Astrocyte of the spinal cord (primary cell): ENCODE measurements around the gene UBFD1.

ENCODE experiments used
- DNase-seq: peaks from one replicate; pipeline ENCODE4 v3.0.0; 2011; ENCODE audit warnings: low read depth, low spot score
- H3K4me3 ChIP-seq: 2 replicates; pipeline ENCODE4 v1.5.1; 2011; ENCODE audit warnings: low read depth, mild to moderate bottlenecking, low read length, moderate library complexity
- in situ Hi-C: cut with HindIII; loops from 2 replicates; pipeline ENCODE4 v1.10.0; 2017; ENCODE audit warnings: low sequenced_read_pairs
- TF ChIP-seq, protein P1 (sequence below): IDR thresholded peaks from 2 replicates; pipeline ENCODE4 v1.5.1; 2012; ENCODE audit warnings: low read depth, mild to moderate bottlenecking, low read length, inconsistent platforms

Gene UBFD1

DNA sequence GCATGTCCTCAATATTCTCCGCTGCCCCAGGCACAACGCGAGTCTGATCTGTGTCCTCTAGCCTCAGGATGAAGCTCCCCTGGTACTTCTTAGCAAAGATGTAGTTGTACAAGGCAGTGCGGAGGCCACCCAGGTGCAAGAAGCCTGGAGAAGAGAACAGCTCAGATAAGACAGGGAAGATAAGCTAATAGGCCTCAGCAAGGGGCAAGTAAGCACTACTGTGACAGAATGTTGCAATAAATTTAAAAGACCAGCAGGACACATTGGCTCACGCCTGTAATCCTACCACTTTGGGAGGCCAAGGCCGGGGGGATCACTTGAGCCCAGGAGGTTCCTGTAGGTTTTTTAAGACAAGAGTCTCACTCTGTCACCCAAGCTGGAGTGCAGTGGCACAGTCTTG lies 5.4 kb upstream of the UBFD1 start:
- in situ Hi-C loops = no loop called here
- no peak for DNase-seq
- TF ChIP-seq, protein P1, sequence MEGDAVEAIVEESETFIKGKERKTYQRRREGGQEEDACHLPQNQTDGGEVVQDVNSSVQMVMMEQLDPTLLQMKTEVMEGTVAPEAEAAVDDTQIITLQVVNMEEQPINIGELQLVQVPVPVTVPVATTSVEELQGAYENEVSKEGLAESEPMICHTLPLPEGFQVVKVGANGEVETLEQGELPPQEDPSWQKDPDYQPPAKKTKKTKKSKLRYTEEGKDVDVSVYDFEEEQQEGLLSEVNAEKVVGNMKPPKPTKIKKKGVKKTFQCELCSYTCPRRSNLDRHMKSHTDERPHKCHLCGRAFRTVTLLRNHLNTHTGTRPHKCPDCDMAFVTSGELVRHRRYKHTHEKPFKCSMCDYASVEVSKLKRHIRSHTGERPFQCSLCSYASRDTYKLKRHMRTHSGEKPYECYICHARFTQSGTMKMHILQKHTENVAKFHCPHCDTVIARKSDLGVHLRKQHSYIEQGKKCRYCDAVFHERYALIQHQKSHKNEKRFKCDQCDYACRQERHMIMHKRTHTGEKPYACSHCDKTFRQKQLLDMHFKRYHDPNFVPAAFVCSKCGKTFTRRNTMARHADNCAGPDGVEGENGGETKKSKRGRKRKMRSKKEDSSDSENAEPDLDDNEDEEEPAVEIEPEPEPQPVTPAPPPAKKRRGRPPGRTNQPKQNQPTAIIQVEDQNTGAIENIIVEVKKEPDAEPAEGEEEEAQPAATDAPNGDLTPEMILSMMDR = no peak

DNA sequence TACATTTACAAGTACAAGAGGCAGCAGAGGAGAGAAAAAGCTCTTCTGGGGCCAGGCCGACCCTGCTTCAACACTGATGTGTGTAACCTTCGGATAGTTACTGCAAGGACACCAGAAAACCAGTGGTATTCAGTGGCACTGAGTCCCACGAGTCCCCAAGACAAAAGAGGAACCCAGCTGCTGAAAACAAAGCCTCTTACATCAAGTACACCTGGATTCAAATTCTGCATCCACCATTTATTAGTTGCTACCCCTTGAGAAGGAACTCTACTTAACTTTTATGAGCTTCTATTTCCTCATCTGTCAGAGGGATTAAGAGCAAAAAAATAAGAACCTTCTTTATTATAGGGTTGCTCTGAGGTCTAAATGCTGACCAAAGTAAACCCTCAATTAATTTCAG lies 3.0 kb upstream of the UBFD1 start:
- TF ChIP-seq, protein P1 = no peak
- H3K4me3 ChIP-seq = no peak overlapping the region
- in situ Hi-C loops = no loop called here
- no peak for DNase-seq

More for the DNA sequence above, 5.4 kb upstream of the UBFD1 start:
- H3K4me3 ChIP-seq = no peak overlapping the region

DNA sequence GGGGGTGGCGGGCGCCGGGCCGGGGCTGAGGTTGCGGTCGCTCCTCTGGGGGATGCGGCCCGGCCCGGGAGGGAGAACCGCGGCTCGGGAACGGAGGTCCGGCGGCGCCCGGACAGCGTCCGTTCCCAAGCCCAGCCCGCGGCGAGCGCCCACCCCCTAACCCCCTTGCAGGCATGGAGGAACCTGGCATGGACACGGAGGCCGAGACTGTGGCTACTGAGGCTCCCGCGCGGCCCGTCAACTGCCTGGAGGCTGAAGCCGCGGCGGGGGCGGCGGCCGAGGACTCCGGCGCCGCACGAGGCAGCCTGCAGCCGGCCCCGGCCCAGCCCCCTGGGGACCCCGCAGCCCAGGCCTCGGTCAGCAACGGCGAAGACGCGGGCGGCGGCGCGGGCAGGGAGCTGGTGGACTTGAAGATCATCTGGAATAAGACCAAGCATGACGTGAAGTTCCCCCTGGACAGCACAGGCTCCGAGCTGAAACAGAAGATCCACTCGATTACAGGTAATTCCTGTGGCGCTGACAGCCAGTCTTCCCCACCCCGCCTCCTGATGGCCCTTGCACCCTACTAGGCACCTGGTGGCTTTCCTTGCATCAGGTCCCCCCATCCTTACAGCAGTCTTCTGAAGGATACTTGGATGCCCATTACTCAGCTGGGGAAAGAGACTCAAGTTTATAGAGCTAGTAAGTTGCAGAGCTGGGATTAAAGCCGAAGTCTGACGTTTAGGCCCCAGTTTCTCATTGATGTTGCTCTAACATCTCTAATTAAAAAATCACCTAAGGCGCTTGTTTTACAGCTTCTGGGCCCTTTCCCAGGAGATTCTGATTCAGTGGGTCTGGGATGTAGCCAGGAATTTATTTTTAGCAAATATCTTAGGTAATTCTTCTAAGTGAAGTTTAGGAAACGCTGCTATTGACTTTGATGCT lies 514 bp downstream of the UBFD1 start:
- peak; percentile 25 for DNase-seq
- H3K4me3 ChIP-seq = peak overlapping the region; percentile 69
- in situ Hi-C loops = no loop called here
- TF ChIP-seq, protein P1 = no peak

DNA sequence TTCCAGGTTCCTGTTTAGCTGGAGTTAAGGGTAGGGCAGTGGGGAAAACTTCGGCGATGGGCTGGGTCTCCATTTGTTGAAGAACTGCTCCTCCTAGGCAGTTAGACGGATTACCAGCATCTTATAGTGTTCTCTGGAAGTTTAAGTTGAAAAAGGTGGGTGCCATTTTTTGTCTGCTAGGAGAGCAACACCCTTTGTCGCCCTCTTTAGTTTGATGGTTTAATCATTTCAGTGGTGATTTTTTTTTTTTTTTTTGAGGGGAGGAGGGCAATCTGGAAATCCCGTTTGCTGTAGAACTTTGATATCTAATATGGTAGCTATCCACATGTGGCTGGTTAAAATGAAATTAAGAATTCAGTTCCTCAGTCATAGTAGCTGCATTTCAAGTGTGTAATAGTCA lies 4.1 kb downstream of the UBFD1 start:
- in situ Hi-C loops = no loop called here
- TF ChIP-seq, protein P1 = no peak
- H3K4me3 ChIP-seq = no peak overlapping the region
- no peak for DNase-seq

DNA sequence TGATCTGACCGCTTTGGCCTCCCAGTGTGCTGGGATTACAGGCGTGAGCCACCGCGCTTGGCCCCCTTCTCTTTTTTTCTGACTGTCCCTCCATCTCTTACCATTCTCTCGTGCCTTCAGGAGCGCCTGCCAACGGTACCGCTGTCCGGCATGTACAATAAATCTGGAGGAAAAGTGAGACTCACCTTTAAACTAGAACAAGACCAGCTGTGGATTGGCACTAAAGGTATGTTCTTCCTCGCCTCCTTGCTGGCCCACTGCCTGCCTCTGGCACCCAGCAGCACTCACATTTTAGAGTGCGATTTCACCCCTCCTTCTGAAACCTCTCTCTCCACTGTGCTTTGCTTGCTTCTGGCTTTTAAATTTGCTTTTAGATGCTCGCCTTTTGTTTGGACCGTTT lies 5.0 kb downstream of the UBFD1 start:
- TF ChIP-seq, protein P1 = no peak
- DNase-seq = no peak
- in situ Hi-C loops = no loop called here
- H3K4me3 ChIP-seq = no peak overlapping the region

DNA sequence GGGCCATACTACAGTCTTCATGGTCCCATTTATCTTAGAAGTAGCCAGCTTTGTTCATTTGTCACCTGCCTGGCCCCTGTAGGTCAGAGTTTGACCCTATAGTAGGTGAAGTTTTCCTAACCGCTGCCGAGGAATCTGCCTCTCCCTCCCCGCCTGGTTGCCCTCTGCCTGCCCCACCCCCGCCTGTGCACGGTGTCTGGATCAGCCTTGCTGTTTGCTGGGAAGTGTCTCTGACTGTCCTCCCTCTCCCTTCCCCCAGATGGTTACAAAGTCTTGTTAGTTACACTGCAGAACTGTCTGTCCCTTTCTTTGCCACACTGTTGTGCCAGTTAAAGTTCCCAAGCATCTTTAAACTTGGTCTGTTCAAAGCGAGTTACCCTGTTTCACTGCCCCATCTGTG lies 5.7 kb downstream of the UBFD1 start:
- in situ Hi-C loops = no loop called here
- DNase-seq = no peak
- TF ChIP-seq, protein P1 = no peak
- H3K4me3 ChIP-seq = no peak overlapping the region
